Neural cell (in vitro differentiated cells): ENCODE measurements around the gene CENPE.

Source experiments
- CTCF ChIP-seq: fragments of 450-650 bp; IDR thresholded peaks from 2 replicates; pipeline ENCODE4 v1.5.1; 2014; ENCODE audit warnings: antibody characterized with exemption, mild to moderate bottlenecking, moderate library complexity; ENCODE audit not compliant: poor library complexity, severe bottlenecking
- EZH2 ChIP-seq: fragments of 200-600, 300-800 bp; shearing (Covaris generic), sonication (generic); IDR thresholded peaks from 2 replicates; pipeline ENCODE4 v1.6.1; 2014; ENCODE audit warnings: antibody characterized with exemption, low read length, borderline replicate concordance, mild to moderate bottlenecking; ENCODE audit not compliant: insufficient read depth, poor library complexity, severe bottlenecking
- RAD21 ChIP-seq: fragments of 450-650 bp; conservative IDR thresholded peaks from 2 replicates; pipeline ENCODE4 v1.6.1; 2014; ENCODE audit warnings: antibody characterized with exemption, mild to moderate bottlenecking, moderate library complexity

GRCh38 chr4:103136671-103137445, 61.3 kb downstream of the CENPE start:
- TF ChIP-seq CTCF (no peak), RAD21 (no peak), EZH2 (no peak)
